ENCODE measurements around the gene ARMC5.

GRCh38 chr16:31474173-31474714 is 14.9 kb downstream of the ARMC5 start:
- TF ChIP-seq CTCF (conservative IDR thresholded peaks at IDR 0.05; ENCODE audit: low read depth, low read length) = no peak
- no peak for TF ChIP-seq EZH2 (IDR thresholded peaks at IDR 0.05; ENCODE audit: borderline replicate concordance, low read depth, low read length, poor library complexity, severe bottlenecking)

Data from A673 (cell line).